ENCODE data around the gene LNPEP. TPM values are rescaled to one million over a fixed set of nuclear protein-coding genes. Genes with fewer than 3 reads are reported as not detected.
"Not testable (repeated sequence)": the region's sequence is repeated elsewhere in the genome, so short reads cannot be mapped to it uniquely, and the experiment has no call there.

The LNPEP gene
- total RNA-seq, 1 donor from 2014 or later, result 53.0 TPM

DNA sequence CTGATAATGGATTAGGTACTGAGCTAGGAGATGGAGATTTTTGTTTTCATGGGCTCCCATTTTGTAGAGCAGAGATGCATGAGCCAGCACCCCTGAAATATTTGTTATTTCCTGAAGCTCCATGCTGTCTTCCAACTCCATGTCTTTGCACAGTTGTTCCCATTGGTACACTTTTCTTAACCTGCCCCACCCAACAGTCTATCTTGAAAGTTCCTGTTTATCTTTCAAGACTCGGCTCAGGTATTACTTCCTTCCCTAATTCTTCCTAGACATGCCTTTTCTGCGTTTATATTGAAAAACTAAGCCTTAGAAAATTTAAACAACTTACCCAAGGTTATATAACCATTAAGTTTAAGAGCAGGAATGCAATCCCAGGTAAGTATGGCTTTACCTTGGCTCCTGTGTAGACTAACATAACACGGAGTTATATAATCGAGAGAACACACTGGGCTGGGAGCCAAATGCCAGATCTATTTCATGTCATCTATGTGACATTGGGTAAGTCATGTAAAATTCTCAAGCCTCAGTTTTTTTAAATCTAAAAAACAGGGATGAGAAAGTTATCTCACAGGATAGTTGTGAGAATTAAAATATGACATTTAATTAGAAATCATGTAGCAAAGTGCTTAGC, 139.1 kb downstream of the LNPEP start:
- ATAC-seq, result no peak
- no peak for DNase-seq
- intact Hi-C loops (cut with micrococcal nuclease), result no loop called here

DNA sequence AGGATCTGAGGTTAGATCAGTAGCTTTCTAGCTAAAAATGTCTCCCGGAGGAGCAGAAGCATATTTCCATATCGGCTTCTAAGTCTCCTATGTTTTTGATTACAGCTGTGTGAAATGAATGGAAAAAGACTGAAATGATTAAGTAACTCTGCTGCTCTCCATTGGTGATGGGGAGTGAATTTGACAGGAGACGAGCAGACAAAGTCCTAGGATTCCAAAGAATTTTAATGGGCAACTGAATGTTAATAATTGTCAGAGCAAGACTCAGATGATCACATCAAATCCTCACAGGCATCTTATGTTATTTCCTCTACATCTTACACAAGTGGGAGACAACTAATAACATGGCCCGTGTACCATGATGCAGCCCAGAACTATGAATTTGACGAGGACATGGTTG, 139.8 kb downstream of the LNPEP start:
- intact Hi-C loops (cut with micrococcal nuclease), result no loop called here
- DNase-seq (no peak), ATAC-seq (no peak)

DNA sequence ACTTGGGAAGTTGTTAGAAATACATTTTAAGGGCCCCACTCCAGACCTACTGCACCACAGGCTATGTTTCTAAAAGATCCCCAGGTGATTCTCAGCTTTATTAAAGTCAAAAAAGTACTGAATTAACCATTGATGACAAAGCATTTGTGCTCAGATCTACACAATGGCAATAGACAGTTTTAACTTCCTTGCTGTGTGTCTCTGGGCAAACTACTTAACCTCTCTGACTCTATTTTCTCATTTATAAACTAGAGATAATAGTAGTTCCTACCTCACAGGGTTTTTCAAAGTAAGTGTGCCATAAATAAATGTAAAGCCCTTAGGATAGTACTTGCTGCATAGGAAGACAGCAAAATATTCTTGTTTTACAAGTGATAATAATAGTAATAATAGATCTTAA, 140.2 kb downstream of the LNPEP start:
- DNase-seq (no peak), ATAC-seq (no peak)
- intact Hi-C loops (cut with micrococcal nuclease), result no loop called here

DNA sequence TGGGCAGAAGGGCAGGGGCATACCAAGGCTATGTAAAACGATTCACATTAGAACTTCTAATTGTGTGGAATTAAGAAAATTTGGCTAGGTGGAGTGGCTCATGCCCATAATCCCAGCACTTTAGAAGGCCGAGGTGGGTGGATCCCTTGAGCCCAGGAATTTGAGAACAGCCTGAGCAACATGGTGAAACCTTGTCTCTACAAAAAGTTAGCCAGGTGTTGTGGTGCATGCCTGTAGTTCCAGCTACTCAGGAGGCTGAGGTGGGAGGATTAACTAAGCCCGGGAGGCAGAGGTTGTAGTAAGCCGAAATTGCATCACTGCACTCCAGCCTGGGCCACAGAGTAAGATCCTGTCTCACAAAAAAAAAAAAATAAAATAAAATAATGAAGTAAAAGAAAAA, 141.4 kb downstream of the LNPEP start:
- no peak for ATAC-seq
- intact Hi-C loops (cut with micrococcal nuclease), result no loop called here
- DNase-seq, result no peak

DNA sequence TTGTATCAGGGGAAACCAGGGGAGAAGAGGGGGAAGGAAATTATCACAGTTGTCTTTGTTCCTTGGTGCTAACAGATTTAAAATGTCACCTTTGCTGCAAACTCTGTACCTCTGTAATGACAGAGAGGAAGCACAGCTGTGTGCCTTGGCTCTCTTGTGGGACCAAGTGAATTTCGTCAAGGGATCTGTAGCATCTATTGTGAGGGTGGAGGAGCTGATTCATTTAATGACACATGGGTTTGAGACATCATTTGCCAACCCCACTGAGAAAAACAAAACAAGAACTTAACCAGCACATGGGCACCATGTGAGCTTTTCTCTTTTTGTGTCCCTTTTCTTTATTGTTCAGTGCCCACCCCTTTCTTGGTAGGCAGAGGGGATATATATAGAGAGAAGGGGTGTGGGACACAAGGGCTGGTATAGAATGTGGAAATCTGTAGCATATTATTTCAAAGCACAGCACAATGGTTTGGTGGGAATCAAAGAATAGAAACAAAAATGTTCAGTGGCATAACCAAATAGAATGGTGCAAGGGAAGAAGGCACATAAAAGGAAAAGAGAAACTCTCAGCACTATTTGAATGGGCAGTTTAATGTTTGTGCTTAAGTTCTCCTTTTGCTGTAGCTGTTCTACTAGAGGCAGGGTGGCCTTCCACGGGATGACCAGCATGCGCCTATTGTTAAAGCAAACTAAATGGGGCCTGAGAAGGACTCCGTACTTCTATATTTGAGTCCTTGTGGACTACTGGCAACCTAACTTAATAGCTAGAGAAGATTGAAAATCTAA, 143.3 kb downstream of the LNPEP start:
- ATAC-seq, result no peak
- no peak for DNase-seq
- intact Hi-C loops (cut with micrococcal nuclease), result no loop called here

DNA sequence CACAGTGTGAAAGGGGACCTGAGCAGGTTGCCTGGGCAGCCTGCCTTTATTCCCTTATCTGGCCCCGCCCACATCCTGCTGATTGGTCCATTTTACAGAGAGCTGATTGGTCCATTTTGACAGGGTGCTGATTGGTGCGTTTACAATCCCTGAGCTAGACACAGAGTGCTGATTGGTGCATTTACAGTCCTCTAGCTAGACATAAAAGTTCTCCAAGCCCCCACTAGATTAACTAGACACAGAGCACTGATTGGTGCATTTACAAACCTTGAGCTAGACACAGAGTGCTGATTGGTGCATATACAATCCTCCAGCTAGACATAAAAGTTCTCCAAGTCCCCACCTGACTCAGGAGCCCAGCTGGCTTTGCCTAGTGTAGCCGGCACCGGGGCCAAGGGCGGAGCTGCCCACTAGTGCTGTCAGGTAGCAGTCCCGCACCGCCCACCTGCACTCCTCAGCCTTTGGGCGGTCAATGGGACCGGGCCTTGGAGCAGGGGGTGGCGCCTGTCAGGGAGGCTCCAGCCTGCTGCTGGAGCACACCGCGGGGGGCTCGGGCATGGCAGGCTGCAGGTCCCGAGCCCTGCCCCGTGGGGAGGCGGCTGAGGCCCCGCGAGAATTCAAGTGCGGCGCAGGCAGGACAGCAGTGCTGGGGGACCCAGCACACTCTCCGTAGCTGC, 149.0 kb downstream of the LNPEP start:
- DNase-seq; ATAC-seq; intact Hi-C loops (cut with micrococcal nuclease): not testable (repeated sequence)

DNA sequence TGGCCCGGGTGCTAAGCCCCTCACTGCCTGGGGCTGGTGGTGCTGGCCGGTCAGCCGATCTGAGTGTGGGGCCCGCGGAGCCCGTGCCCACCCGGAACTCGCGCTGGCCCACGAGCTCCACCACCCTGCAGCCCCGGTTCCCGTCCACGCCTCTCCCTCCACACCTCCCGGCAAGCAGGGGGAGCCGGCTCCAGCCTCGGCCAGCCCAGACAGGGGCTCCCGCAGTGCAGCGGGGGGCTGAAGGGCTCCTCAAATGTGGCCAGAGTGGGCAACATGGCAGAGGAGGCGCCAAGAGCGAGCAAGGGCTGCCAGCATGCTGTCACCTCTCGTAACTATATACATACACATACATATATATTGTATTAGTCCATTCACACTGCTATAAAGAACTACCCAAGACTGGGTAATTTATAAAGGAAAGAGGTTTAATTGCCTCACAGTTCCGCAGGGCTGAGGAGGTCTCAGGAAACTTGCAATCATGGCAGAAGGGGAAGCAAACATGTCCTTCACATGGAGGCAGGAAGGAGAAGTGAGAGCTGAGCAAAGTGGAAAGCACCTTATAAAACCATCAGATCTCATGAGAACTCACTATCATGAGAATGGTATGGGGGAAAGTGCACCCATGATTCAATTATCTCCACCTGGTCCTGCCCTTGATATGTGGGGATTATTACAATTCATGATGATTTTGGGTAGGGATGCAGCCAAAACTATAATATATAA, 149.7 kb downstream of the LNPEP start:
- ATAC-seq, result no peak
- intact Hi-C loops (cut with micrococcal nuclease), result no loop called here
- DNase-seq, result no peak

Other genes starting within 250 kb of the LNPEP start
- gene ERAP1, start 128.1 kb upstream of the LNPEP start, total RNA-seq, result 39.4 TPM
- 6.1 TPM for gene ERAP2, start 59.6 kb upstream of the LNPEP start, total RNA-seq
- not detected for gene LIX1, start 206.5 kb downstream of the LNPEP start, total RNA-seq
- 25.0 TPM for gene RIOK2, start 247.2 kb downstream of the LNPEP start, total RNA-seq